ENCODE results near the gene TNS4. TPM values are rescaled to one million over a fixed set of nuclear protein-coding genes. Genes with fewer than 3 reads are reported as not detected.

The TNS4 gene
- total RNA-seq, 4 donors from 2014 or later: 413 to 1,865 (median 485) TPM

GRCh38 chr17:40520991-40521453 is 19.6 kb upstream of the TNS4 start:
- intact Hi-C loops (cut with DNase I; ENCODE audit: low total_unique reads): no loop called here
- TF ChIP-seq CTCF (IDR thresholded peaks at IDR 0.05) (no peak), POLR2A (IDR thresholded peaks at IDR 0.05) (no peak)
- DNase-seq (ENCODE audit: low spot score in 2 of 2): peak in 1 of 2 donors; percentile 86
- no peak overlapping the region for H3K4me3 ChIP-seq (ENCODE audit: low read depth, poor library complexity, severe bottlenecking)
- WGBS, 2 donors: 79 to 91% methylated on average over 13 to 14 of the region's 14 CpGs

- WGBS, 2 donors: 52 to 58% methylated on average over 5 of the region's 5 CpGs
- intact Hi-C loops (cut with DNase I; ENCODE audit: low total_unique reads): no loop called here
These were observed 17.8 kb upstream of the TNS4 start for GRCh38 chr17:40519089-40519775.

GRCh38 chr17:40518401-40519088 is 17.1 kb upstream of the TNS4 start:
- peak in 1 of 2 donors; percentile 85 for DNase-seq (ENCODE audit: low spot score in 2 of 2)
- H3K4me3 ChIP-seq (ENCODE audit: low read depth, poor library complexity, severe bottlenecking): no peak overlapping the region
- intact Hi-C loops (cut with DNase I; ENCODE audit: low total_unique reads): no loop called here
- 42 to 55% methylated on average over 5 of the region's 5 CpGs for WGBS, 2 donors
- TF ChIP-seq CTCF (IDR thresholded peaks at IDR 0.05) (no peak), POLR2A (IDR thresholded peaks at IDR 0.05) (no peak)

More at GRCh38 chr17:40519089-40519775, 17.8 kb upstream of the TNS4 start:
- TF ChIP-seq CTCF (IDR thresholded peaks at IDR 0.05): no peak
- H3K4me3 ChIP-seq (ENCODE audit: low read depth, poor library complexity, severe bottlenecking): no peak overlapping the region
- DNase-seq (ENCODE audit: low spot score in 2 of 2): peak in 1 of 2 donors; percentile 72

GRCh38 chr17:40517981-40518380 is 16.6 kb upstream of the TNS4 start:
- TF ChIP-seq POLR2A (IDR thresholded peaks at IDR 0.05) (no peak), CTCF (IDR thresholded peaks at IDR 0.05) (no peak)
- peak in 1 of 2 donors; percentile 67 for DNase-seq (ENCODE audit: low spot score in 2 of 2)
- H3K4me3 ChIP-seq (ENCODE audit: low read depth, poor library complexity, severe bottlenecking): no peak overlapping the region
- 86 to 90% methylated on average over 4 of the region's 4 CpGs for WGBS, 2 donors
- intact Hi-C loops (cut with DNase I; ENCODE audit: low total_unique reads): no loop called here

- no peak overlapping the region for H3K4me3 ChIP-seq (ENCODE audit: low read depth, poor library complexity, severe bottlenecking)
- DNase-seq (ENCODE audit: low spot score in 2 of 2): no peak
- TF ChIP-seq POLR2A (IDR thresholded peaks at IDR 0.05) (no peak), CTCF (IDR thresholded peaks at IDR 0.05) (no peak)
- intact Hi-C loops (cut with DNase I; ENCODE audit: low total_unique reads): no loop called here
- 82 to 89% methylated on average over 2 of the region's 2 CpGs for WGBS, 2 donors
These were observed 15.9 kb upstream of the TNS4 start for GRCh38 chr17:40517286-40517662.

Data from lower leg skin (tissue), 4 donors.